HG02885 (cell line): ENCODE measurements around the gene FOXJ2.
"Not testable (repeated sequence)": the region's sequence is repeated elsewhere in the genome, so short reads cannot be mapped to it uniquely, and the experiment has no call there.

Experiments
- ATAC-seq: cut with Tn5 transposase; IDR thresholded peaks from one replicate; pipeline ENCODE4 v1.9.1; 2021; ENCODE audit warnings: mild to moderate bottlenecking; ENCODE audit not compliant: unreplicated experiment, poor library complexity

FOXJ2 gene

DNA sequence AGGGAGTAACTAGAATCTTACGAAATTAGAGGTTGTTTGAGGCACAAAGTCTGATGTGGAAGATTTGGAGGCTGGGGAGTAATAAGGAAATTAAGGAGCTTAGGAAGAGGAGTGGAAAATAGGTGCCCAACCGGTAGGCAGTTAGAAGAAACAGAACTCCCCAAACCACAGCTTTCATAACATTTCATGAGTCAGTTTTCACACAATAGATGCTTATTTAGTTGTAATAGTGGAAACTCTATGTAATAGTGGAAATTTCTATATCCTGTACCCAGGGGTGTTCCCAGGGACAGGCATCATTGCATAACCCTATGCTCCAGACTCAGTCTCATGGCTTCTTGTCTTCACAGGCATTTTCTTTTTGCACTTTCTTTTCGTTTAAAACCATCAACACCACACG is 25.3 kb downstream of the FOXJ2 start:
- no peak for ATAC-seq

DNA sequence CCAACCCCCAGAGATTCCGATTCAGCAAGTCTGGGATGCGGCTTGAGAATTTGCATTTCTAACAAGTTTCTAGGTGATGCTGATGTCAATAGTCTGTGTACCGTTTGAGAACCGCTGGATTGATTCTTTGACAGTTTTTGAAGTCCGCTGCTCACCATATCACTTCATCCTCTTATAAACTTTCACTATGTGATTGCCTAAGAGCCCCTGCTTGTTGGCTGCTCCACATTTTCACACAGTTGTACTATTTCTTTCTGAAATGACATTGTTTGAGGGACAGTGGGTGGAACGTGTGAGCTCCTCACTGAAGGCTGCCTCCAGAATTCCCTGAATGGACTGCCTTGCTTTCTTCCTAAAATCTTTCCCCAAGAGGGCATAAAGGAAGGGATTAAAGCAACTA is 26.0 kb downstream of the FOXJ2 start:
- no peak for ATAC-seq

DNA sequence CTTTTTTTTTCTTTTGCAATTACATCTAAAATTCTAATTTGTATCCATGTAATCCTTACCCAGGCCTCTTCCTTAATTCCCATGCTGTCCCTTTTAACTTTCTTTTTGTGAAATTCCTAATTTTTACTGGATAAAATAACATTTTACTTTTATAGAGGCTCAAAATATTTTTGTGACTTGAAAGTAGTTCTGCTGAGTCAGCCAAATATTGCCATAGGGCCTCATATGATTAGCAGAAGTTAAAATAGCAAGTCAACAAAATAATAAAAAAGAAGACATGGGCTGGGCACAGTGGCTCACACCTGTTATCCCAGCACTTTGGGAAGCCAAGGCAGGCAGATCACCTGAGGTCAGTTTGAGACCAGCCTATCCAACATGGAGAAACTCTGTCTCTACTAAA is 31.6 kb downstream of the FOXJ2 start:
- no peak for ATAC-seq

DNA sequence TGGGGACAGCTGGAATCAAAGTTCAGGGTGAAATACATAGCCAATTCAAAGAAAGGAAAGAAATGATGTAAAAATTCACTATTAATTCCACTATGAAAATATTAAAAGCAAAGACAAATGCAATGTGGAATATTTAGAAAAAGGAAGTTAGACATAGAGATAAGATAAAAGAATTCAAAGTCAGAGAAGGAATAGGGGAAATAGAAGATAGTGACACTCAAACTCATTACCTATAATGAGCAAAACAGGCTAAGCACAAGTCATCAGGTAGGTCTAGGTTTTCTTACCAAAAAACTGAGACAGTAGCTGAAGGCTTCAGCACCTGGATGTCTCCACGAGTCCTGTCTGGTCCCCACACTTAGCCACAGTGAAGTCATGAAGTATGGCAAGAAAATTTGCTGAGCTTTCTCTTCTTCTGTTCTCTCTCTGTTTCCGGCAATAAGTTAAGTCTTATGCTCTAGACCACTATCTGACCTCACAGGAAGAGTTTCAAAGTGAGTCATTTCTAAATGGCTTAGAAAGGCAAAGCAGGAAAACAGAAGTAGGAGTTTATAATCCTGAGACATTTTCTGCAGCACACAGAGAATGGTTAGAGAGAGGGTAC is 33.6 kb downstream of the FOXJ2 start, which contains the start of gene C3AR1:
Gene C3AR1 (minus strand): TSS at position 369 of the 604 bp plus-strand sequence. CDS start 6,174 bp downstream, outside the sequence.
- peak; percentile 71 for ATAC-seq

DNA sequence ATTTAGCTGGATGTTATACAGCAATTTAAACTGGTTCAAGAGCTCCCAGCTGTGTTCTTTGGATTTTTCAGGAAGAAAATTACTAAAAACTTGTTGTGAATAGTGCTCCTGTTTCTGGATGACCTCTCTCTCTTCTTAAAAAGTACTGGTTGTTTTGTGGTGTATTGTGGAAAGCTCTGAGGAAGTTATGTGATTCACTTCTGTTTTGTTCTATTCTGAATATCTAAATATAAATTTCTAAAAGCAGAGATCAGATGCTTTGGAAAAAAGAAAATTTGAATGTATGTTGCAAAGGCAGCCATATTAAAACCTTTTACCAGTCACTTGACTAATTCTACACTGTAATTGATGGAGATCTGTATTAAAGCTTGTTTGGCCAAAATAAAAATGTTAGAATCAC is 37.1 kb downstream of the FOXJ2 start:
- no peak for ATAC-seq

DNA sequence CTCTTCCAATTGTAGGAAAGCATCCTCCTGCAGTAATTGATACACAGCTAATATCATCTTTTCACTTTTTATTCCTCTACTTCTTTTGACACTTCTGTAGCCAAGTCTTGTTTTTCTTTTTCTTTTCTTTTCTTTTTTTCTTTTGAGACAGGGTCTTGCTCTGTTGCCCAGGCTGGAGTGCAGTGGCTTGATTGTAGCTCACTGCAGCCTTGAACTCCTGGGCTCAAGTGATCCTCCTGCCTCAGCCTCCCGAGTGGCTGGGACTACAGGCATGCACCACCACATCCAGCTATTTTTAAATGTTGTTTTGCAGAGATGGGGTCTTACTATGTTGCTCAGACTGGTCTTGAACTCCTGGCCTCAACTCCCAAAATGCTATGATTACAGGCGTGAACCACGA is 39.3 kb downstream of the FOXJ2 start:
- ATAC-seq, result not testable (repeated sequence)

DNA sequence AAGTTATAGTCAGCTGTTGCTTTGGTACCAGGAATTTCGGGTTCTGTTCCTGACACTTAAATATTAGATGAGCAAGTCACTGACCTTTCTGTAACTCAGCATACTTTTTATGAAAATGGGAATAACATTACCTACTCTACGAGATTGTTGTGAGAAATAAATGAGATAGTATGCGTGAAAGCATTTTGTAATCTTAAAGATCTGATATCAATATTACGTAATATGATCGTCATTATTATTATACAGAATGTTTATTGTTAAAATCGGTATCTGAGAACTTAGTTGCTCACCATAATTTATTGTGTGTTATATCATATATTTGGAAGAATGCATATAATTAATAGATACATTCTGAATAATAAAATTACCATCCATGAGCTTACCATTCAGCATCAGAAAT is 43.4 kb downstream of the FOXJ2 start:
- ATAC-seq, result no peak

DNA sequence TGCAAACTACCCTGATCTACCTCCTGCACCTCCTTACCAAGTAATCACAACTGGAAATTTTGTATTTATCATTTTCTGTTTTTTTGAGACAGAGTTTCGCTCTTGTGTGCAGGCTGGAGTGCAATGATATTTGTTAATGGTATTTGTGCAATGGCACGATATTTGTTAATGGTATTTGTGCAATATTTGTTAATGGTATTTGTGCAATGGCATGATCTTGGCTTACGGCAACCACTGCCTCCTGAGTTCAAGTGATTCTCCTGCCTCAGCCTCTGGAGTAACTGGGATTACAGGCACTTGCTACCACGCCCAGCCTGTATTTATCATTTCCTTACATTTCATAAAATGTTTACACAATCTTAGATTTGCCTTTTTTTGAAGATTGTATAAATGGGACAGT is 43.9 kb downstream of the FOXJ2 start:
- ATAC-seq, result no peak

DNA sequence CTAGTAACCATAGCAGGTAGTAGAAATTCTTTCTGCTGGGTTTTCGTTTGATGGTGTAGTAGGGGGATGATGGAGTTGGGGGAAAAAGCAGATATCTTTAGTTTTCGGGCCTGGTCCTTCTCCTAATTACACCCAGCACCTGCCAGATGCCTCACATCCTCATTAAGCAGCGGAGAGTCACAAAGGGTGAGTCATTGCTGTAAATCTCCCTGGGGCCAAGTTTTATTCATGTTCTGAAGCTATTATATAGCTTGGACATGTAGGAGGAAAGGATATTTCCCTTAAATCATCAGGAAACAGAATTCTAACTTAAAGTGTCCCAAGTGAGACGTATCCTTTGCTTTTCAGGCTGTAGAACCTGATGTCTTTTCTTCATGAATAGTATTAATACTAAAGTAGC is 44.7 kb downstream of the FOXJ2 start:
- ATAC-seq, result no peak

DNA sequence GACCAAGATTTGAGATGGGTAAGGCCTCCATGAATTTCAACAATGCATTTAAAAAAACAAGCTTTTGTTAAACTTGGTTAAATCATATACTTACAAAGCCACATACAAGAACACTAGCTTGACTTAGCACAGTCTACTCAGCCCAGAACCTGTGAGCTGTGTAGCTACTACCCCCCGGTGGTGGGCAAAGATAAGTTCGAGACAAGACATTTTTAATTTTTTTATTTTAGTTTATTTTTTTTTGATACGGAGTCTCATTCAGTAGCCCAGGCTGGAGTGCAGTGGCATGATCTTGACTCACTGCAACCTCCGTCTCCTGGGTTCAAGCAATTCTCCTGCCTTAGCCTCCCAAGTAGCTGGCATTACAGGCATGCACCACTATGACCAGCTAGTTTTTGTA is 45.9 kb downstream of the FOXJ2 start:
- no peak for ATAC-seq

DNA sequence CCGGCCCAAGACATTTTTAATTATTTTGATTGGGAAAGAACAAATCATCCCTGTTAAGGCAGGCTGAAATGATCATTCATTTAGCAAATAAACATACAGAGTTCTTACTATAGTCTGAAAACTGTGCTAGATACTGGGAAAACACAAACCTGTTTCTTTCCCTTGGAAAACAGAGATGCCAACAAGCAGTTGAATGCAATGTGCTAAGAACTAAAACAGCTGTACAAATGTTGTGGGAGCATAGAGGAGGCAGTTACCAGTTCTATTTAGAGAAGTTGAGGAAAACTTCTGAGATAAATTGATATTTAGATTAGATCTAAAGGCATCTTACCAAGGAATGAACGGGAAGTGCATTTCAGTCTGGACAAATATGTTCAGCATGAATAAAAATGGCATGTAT is 46.4 kb downstream of the FOXJ2 start:
- no peak for ATAC-seq

DNA sequence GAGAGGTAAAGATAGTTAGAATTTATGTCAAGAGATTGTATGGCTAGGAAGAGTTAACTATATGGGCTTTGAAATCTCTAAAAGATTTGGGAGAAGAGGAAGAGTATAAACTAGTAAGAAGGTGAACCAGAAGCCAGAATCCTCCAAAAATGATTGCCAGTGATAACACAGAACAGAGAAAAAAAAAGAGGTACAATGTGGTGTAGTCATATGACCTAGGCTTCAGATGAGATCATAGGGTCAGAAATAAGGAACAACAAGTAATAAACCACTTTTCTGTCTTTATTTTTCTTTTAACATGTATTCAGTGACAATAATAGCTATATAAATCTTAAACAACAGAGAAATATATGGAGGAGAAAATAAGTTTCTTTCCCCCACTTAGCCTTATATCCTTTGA is 47.6 kb downstream of the FOXJ2 start:
- no peak for ATAC-seq

DNA sequence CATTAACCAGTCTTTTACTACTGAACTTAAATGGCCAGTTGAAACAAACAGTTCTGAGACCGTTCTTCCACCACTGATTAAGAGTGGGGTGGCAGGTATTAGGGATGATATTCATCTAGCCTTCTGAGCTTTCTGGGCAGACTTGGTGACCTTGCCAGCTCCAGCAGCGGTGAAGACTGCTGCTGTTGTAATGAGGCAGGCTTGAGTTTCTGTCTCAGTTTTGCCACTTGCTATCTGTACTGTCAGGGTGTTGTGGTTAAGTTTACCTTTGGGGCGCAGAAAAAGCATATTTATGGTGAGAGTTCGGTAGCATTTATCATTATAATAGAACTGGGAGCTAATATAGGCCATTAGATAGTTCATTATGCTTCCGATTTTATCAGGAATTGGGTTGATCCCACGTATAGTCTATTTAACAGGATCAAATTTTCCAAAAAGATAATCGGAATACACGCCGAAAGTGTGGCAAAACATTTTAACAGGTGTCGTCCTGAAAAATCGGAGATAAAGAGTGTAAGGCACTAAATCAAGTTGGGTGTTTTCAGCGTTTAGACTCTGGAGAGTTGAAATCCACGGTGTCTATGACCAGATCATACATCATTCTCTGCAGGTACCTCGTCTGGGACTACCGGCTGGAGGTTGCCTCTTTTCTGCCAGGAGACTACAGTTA is 48.9 kb downstream of the FOXJ2 start:
- no peak for ATAC-seq

DNA sequence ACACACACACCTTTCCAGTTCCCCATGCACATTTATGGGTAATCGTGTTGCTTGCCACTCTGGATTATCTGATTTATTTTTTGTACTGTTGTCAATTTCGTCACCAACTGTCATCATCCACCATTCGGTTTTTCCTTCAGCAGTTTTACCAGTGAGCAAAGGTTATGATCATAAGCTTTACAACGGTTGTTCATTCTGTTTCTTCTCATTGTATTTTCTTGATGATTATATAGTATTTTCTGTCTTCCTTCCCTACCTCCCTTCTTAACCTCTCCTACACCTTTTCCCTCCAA is 50.2 kb downstream of the FOXJ2 start:
- ATAC-seq, result no peak

DNA sequence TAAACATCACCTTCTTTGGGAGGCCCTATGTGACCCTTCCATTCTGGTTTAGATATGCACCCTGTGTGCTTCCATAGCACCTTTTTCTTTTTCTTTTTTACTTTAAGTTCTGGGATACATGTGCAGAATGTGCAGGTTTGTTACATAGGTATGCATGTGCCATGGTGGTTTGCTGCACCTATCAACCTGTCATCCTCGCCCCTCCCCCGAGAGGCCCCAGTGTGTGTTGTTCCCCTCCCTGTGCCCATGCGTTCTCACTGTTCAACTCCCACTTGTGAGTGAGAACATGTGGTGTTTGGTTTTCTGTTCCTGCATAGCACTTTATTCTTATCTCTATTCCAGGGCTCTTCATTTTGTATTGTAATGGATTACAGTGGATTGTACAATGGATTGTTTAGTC is 51.8 kb downstream of the FOXJ2 start:
- not testable (repeated sequence) for ATAC-seq

DNA sequence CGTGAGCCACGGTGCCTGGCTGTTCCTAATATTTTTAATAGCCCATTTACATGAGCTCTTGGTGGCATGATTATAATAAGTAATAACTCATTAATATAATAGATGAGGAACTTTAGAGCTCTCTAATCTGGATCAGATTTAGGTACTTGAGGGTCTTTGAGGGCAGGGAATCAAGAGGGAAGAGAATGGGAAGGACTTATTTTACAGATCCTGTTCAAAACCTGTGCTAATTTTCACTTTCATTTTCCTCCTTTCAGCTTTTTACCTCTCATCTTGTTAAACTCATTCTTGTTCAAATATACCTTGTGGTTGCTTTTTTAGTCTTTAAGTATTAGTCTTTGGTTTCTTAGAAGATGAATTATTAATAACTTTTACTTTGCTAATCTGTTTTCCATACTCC is 55.1 kb downstream of the FOXJ2 start:
- no peak for ATAC-seq

DNA sequence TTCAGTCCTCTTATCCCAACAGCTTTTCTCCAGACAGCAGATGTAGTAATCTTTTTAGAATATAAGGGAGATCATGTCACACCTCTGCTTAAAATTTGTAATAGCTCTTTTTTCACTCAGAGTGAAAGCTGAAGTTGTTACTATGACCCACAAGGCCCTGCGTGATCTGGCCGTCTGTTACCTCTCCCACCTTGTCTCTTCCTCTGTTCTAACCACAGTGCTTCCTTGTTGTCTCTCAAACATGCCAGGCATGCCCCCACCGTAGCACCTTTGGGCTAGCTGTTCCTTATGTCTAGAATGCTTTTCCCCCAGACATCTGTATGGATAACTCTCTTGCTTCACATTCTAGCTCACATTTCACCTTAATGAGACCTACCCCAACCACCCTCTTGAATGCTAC is 56.1 kb downstream of the FOXJ2 start:
- peak; percentile 74 for ATAC-seq

DNA sequence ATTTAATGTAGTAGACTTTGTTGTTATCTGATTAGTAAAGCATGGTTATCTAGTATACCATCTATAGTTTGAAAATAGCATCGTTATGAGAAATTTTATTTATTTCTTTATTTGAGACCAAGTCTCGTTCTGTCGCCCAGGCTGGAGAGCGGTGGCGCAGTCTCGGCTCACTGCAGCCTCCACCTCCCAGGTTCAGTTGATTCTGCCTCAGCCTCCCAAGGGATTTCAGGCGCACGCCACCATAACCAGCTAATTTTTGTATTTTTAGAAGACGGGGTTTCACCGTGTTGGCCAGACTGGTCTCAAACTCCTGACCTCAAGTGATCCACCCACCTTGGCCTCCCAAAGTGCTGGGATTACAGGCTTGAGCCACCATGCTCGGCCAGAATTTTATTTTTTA is 56.8 kb downstream of the FOXJ2 start:
- ATAC-seq, result not testable (repeated sequence)

DNA sequence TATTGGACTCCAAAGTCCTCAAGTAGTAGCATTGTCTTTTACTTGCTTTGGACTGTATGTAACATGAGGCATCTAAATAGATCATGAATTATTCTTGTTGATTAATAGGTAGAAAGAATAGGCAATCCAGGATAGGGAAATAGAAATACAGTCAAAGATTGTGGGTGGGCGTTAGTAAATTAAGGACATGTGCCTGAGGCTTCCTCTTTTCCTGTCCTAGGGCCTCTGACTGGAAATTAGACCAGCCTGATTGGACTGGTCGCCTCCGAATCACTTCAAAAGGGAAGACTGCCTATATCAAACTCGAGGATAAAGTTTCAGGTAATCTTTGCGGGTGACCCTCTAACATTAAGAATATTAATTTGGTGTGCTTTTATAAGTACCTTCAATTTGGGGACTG is 57.2 kb downstream of the FOXJ2 start:
- ATAC-seq, result no peak

DNA sequence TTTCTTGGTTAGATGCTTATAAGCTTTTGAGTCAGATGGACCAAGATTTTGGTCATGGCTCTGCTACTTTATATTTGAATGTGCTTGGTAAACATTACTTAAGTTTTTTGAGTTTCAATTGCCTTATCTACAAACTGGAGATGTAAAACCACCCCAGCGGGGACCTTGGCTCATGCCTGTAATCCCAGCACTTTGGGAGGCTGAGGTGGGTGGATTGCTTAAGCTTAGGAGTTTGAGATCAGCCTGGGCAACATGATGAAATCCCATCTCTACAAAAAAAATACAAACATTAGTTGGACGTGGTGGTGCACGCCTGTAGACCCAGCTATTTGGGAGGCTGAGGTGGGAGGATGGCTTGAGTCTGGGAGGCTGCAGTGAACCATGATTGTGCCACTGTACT is 60.8 kb downstream of the FOXJ2 start:
- ATAC-seq, result no peak

DNA sequence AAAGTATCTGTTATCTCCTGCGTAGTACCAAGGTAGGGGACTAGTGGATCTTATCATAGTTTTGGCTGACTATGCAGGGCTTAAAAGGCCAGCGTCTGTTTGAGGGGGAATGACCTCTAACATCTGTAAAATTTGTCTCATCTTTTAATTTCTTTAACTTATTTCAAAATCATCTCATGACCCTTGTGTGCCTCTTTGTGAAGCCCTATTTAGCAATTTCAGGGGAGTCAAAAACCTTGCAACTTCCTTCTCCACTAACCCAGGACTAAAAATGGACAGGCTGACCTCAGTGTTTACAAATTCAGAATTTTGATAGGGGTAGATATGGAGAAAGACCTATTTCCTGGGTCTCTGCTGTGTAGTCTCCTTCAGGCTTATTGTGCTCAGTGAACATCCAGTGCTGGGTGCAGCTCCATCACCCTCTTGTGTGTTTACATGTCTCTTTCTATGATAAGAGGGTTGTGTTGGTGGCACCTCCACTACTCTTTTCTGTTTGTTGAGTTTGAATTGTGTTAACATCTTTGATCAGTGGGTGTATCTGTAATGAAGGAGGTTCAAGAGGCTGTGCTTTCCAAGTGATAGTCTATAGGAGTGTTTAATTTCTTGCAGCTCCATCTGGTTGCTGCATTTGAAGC is 63.9 kb downstream of the FOXJ2 start:
- ATAC-seq, result no peak

DNA sequence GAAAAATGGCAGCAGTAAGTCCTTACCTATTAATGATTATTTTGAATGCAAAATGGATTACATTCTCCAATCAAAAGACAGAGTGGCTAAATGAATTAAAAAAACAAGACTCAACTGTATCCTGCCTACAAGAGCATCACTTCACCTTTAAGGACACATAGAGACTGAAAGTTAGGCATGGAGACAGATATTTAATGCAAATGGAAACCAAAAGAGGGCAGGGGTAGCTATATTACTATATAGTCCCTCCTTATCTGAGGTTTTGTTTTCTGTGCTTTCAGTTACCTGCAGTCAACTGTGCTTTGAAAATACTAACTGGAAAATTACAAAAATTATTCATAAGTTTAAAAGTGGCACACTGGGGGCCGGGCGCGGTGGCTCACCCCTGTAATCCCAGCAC is 66.7 kb downstream of the FOXJ2 start:
- ATAC-seq, result no peak
